GDM1 (cell line): ENCODE results near the gene AVP.

ENCODE experiments used
- DNase-seq: peaks from one replicate; lab custom pipeline; 2025; lab: John Stamatoyannopoulos, UW

Gene AVP

DNA sequence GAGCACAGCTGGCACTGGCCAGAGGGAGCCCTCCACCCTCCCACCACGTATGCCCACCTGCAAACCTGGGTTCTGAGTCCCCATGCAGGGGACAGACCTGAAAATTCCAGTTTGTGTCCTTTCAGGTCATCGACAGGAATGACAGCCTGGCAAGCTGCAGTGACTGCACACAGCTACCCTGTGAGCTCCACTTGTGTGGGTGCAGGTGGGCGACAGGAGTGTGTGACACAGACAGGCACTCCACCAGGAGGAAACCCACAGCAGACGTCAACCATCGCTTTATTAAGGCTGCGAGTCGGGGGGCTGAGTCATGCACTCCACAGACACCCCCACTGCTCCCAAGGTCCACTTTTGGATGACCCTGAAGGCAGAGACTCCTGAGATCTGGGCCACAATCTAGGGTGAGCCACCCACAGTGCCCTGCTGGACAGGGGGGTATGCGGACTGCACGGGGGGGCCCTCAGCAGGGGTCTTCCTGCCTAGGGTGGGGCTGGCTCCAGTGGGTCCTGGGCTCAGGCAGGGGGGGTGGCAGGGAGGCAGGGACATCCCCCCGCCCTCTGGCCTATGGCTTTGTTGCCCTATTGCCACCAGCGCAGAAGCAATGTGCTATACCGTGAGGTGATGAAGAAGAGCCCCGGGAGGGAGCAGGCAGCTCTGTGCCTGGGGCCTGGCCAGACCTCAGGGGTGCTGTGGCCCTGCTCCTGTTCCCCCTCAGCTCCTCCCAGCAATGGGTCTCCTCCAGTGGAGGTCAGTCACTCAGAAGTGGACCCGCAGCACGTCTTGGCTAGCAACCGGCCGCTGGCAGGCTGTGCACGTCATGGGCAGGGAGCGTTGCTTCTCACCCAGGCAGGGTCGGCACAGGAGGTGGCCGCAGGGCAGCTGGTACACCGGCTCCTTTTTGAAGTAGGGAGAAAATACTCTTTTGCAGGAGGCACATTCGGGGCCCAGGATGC, 25.1 kb upstream of the AVP start:
- DNase-seq = no peak

DNA sequence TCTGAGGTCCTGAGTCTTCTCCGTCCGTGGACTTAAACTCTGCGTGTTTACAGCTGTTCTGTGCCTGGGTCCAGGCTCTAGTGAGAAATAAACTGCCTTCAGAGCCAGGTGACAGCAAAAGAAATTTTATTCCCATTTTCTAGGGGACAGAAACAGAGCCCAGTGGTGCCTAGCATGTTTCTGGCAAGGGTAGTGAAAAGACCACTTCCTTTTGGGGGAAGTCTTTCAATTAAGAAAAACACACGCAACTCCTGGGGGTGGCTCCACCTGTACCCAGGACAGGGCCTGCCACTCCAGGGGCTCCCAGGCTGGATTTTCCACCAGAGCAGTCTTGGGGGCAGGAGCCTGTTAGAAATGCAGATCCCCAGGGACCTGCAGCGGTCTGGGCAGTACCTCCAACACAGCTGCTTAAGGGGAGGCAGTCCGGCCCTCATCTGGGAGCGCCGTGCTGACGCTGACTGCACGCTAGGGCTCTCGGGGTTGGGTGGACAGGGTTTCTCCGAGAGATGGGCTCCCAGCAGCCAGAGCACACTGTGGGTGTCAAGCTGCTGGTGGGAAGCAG, 23.0 kb upstream of the AVP start:
- no peak for DNase-seq

DNA sequence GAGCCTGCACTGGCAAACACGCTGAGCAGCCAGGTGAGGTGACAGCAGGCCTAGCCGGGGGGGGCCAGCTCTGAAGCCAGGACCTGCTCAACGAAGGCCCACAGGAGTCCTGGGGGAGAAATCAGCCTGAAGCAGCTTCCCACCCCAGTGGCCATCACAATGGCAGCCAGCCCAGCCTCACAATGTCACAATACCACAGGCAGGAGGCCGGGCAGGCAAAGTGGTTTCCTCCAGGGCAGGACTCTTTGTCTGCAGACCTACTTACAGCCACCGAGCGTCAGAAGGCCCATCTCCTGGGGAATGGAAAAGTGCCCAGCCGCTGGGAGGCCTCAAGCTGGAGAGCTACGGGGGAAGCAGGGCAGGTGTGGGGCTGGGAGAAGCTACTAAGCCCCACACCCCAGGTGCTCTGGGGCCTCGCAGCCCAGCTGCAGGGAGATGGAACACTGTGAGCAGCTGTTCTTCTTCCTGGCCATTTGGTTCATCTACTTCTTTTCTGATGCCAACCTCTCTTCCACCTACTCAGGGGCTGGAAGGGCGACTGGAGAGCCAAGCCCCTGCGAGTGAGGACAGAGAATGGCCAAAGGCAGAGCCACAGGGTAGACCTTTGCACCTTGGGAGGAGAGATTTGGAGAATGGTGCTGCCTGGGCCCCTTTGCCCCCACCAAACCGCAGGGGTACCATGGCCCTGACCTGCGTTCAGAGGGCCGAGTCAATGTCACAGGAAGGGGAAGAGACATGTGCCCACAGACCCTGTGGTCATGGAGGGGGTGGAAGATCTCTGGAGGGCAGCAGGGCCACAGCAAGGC, 22.3 kb upstream of the AVP start:
- DNase-seq = no peak

DNA sequence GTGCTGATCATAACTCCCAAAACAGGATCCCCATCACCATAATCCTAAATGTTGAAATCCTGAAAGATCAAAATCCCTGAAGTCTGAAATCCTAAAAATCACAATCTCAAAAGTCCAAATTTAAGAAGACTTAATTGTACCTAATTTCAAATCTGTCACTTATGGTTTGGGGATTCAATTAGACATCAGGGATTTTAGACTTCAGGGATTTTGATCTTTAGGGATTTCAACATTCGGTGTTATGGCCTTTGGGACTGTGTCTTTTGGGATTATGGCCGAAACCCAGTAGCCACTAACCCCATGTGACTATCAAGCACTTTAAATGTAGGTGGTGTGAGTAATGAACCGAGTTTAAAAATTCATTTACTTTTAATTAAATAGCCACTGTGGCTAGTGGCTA, 21.7 kb upstream of the AVP start:
- no peak for DNase-seq

GRCh38 chr20:3105256-3106137, 21.0 kb upstream of the AVP start:
- DNase-seq = no peak

GRCh38 chr20:3103369-3104032, 19.0 kb upstream of the AVP start:
- DNase-seq = no peak

- DNase-seq = no peak
Observed at GRCh38 chr20:3102575-3103368, 18.2 kb upstream of the AVP start.

DNA sequence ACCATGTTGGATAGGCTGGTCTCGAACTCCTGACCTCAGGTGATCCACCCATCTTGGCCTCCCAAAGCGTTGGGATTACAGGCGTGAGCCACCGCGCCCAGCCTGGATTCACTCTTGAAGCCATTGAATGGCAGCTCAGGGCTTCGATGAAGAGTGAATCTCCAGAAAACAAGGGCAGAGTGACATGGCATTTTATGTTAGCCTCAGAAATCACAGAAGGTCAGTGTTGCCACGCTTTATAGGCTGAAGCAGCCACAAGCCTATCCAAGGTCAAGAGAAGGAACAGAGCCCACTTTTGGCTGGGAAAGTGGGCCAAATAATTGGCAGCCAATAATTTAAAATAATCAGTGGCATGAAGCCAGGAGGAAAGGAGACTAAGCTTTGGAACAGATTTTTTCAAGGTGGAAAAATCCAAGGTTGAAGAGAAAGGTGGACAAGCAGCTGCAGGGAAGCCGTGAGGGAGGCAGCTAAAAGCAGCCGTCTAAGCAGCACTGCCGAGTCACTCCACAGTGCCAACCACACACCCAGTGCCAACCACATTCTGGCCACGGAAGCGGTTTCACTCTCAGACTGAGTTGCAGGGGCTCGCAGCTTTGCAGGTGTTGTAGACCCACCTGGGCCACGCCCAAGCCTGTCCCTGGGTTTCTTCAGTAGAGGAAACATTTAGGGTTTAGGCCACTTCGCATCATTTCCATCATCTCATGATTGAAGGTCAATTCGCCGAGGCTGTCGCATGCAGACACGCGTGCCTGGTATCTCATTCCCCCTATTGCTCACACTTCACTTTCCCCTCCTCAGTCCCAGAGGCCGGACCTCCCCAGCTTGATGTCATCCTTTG, 17.4 kb upstream of the AVP start:
- DNase-seq = peak; percentile 54

GRCh38 chr20:3101251-3101650, 16.7 kb upstream of the AVP start:
- no peak for DNase-seq

- DNase-seq = no peak
Observed at GRCh38 chr20:3100480-3100879, 16.0 kb upstream of the AVP start.

DNA sequence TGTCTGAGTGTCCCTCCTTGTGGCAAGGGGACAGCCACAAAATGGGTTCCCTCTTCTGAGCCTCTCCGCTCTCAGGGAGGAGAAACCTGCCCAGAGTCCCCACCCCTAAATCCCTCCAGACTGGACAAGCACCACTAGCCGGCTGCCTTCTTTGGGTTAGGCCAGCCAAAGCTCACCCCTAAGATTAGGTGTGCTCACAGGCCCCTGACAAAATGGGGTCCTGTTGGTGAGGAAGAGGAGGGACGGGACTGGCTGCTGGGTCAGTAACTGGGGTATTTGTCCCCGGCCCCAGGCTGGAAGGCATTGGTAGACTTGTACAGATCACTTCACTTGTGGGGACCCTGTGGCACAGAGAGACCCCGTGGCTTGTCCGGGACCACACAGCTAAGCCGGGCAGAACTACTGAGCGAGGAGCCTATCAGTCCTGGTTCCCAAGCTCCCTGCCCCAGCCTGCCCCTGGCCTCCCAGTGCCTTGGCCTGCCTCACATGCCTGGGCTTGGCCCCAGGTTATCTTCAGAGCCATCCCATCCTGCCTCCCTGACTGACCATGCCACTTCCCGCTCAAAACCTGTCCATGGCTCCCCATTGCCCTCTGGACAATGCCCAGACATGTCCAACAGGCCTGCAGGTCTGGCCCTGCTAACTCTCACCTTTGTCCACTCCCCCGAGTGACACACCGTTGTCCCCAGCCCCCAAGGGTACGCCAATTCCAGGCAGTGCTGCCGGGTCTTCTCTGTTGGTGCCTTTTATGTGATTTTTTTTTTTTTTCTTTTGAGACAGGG, 10.5 kb upstream of the AVP start:
- no peak for DNase-seq

DNA sequence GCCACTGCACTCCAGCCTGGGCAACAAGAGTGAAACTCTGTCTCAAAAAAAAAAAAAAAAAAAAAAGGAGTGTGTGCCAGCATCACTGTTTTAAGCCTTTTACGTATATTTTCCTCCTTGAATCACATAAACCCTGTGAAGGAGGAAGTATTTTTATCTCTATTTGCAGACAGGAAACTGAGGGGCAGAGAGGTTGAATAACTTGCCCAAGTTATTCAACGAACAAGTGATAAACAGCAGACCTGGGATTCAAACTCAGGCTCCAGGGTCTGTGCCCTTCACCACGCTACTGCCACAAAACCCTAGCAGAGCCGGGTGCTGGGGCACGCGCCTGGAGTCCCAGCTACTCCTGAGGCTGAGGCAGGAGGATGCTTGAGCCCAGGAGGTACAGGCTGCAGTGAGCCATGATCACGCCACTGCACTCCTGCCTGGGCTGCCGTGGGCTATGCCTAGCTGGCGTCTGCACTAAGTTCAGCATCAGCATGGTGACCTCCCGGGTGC, 9.4 kb upstream of the AVP start:
- peak; percentile 89 for DNase-seq

- DNase-seq = no peak
Observed at GRCh38 chr20:3092611-3093379, 8.3 kb upstream of the AVP start.

- peak; percentile 67 for DNase-seq
Observed at GRCh38 chr20:3090565-3090964, 6.0 kb upstream of the AVP start.

DNA sequence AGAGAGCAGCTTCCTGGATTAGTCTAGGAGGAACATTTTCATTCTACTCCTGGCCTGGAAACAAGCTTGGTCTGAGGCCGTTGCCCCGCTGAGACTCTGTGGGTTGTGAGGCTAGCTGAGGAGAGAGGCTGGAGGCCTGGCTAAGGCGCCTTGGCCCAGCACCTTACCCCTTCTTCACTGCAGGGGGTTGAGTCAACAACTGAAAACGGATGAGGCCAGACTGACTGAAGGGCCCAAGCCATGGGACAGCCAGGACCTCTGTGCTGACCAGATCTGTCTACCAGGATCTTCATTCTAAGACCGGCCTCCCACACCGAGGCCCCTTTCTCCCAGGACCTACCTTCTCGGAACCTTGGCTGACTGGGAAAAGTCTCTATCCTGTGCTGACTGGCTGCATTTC, 3.5 kb upstream of the AVP start:
- DNase-seq = no peak

- DNase-seq = no peak
Observed at GRCh38 chr20:3085571-3086072, 1.1 kb upstream of the AVP start.

- no peak for DNase-seq
Observed at GRCh38 chr20:3084986-3085360, 449 bp upstream of the AVP start.
